ENCODE data around the gene CNOT9.

CNOT9 gene

DNA sequence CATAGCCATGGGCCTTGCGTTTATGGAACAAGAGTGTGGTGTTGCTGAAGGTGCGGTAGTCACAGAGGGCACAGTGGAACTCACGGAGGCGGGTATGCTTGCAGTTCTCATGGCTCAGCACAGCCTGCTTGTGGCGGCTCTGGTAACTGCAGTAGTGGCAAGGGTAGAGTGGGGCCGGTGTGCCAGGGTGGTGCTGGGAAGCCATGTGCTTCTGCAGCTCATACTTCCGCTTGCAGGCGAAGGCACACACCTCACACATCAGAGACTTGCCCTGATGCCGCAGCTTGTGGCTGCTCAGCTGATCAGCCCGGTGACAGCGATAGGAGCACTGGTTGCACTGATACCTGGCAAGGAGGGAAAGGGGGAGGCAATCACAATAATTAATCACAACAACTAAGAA, 76.1 kb downstream of the CNOT9 start:
- DNase-seq (ENCODE audit: low spot score) (no peak), FAIRE-seq (no peak)

DNA sequence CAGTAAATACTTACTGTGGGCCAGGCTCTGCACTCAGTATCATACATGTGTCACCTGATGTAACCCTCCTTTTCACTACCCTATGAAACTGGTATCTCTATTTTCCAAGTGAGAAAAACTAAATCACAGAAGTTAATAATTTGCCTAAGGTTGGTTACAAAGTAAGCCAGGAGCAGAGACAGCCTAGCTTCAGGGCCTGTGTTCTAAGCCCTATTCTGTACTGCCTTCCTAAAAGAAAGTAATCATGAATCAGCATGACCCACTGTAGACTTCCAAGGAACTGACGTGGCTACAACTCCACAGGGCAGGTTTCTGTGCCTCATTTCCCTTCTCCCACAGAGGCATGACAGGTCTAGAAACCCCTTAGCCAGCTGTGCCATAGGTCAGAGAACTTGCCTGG, 76.5 kb downstream of the CNOT9 start:
- no peak for DNase-seq (ENCODE audit: low spot score)
- no peak for FAIRE-seq
